SK-N-SH treated with all-trans-retinoic acid at 6 μM for 48 hours (cell line): ENCODE data around the gene CRYBA4.

ENCODE experiments used
- ATAC-seq: fragments of 200-7000 bp; cut with Tn5 transposase; 3 replicates; pipeline ENCODE4 v1.9.1; 2020; ENCODE audit warnings: mild to moderate bottlenecking, moderate library complexity
- ARNTL ChIP-seq: fragments of 450-650 bp; formaldehyde crosslinking; IDR thresholded peaks from 2 replicates; pipeline ENCODE4 v1.5.0; 2020; ENCODE audit warnings: low read depth, mild to moderate bottlenecking, moderate library complexity, borderline replicate concordance
- BACH2 ChIP-seq: fragments of 250-450 bp; sonication (Bioruptor Pico); IDR thresholded peaks from 2 replicates; pipeline ENCODE4 v1.9.0; 2021; ENCODE audit warnings: mild to moderate bottlenecking, borderline replicate concordance
- CSDC2 ChIP-seq: fragments of 250-450 bp; sonication (Bioruptor Pico); IDR thresholded peaks from 2 replicates; pipeline ENCODE4 v1.5.0; 2020; ENCODE audit warnings: mild to moderate bottlenecking, moderate library complexity
- ESRRG ChIP-seq: fragments of 250-450 bp; sonication (Bioruptor Pico); IDR thresholded peaks from 2 replicates; pipeline ENCODE4 v1.6.1; 2021; ENCODE audit warnings: mild to moderate bottlenecking
- GLIS3 ChIP-seq: fragments of 250-450 bp; sonication (Bioruptor Pico); IDR thresholded peaks from 2 replicates; pipeline ENCODE4 v1.5.0; 2020; ENCODE audit warnings: mild to moderate bottlenecking, moderate library complexity
- ISL1 ChIP-seq: fragments of 250-450 bp; sonication (Bioruptor Pico); IDR thresholded peaks from 2 replicates; pipeline ENCODE4 v2.1.2; 2022; ENCODE audit warnings: mild to moderate bottlenecking, moderate library complexity
- OSR1 ChIP-seq: fragments of 250-450 bp; sonication (Bioruptor Pico); IDR thresholded peaks from 2 replicates; pipeline ENCODE4 v1.8.0; 2022; ENCODE audit warnings: moderate library complexity, mild to moderate bottlenecking, inconsistent platforms
- PATZ1 ChIP-seq: fragments of 250-450 bp; sonication (Bioruptor Pico); IDR thresholded peaks from 2 replicates; pipeline ENCODE4 v1.8.0; 2020; ENCODE audit warnings: mild to moderate bottlenecking, moderate library complexity, borderline replicate concordance
- PPARA ChIP-seq: fragments of 250-450 bp; sonication (Bioruptor Pico); IDR thresholded peaks from 2 replicates; pipeline ENCODE4 v1.5.0; 2020; ENCODE audit warnings: mild to moderate bottlenecking, borderline replicate concordance
- RARB ChIP-seq: fragments of 250-450 bp; sonication (Bioruptor Pico); IDR thresholded peaks from 2 replicates; pipeline ENCODE4 v1.8.0; 2021; ENCODE audit warnings: mild to moderate bottlenecking, moderate library complexity
- SNAI2 ChIP-seq: fragments of 250-450 bp; sonication (Bioruptor Pico); IDR thresholded peaks from 2 replicates; pipeline ENCODE4 v1.5.0; 2020; ENCODE audit warnings: mild to moderate bottlenecking, moderate library complexity
- TCF4 ChIP-seq: fragments of 250-450 bp; sonication (Bioruptor Pico); IDR thresholded peaks from 2 replicates; pipeline ENCODE4 v1.8.0; 2021; ENCODE audit warnings: mild to moderate bottlenecking, moderate library complexity, borderline replicate concordance
- TOX ChIP-seq: fragments of 250-450 bp; sonication (Bioruptor Pico); IDR thresholded peaks from 2 replicates; pipeline ENCODE4 v1.8.0; 2021; ENCODE audit warnings: mild to moderate bottlenecking, moderate library complexity, borderline replicate concordance
- ZC3H10 ChIP-seq: fragments of 250-450 bp; sonication (Bioruptor Pico); IDR thresholded peaks from 2 replicates; pipeline ENCODE4 v1.5.1; 2021; ENCODE audit warnings: mild to moderate bottlenecking, moderate library complexity
- ZFP3 ChIP-seq: fragments of 250-450 bp; sonication (Bioruptor Pico); IDR thresholded peaks from 2 replicates; pipeline ENCODE4 v1.5.0; 2020; ENCODE audit warnings: mild to moderate bottlenecking, moderate library complexity
- ZFP30 ChIP-seq: fragments of 450-650 bp; formaldehyde crosslinking; IDR thresholded peaks from 2 replicates; pipeline ENCODE4 v1.5.0; 2022; ENCODE audit warnings: mild to moderate bottlenecking, moderate library complexity
- ZNF70 ChIP-seq: fragments of 450-650 bp; formaldehyde crosslinking; IDR thresholded peaks from 2 replicates; pipeline ENCODE4 v1.5.0; 2020; ENCODE audit warnings: mild to moderate bottlenecking, moderate library complexity
- ZNF8 ChIP-seq: fragments of 450-650 bp; formaldehyde crosslinking; IDR thresholded peaks from 2 replicates; pipeline ENCODE4 v1.5.0; 2020; ENCODE audit warnings: mild to moderate bottlenecking, moderate library complexity
- TF ChIP-seq, protein P1 (sequence below): fragments of 250-450 bp; sonication (Bioruptor Pico); IDR thresholded peaks from 2 replicates; pipeline ENCODE4 v1.5.1; 2021; ENCODE audit warnings: mild to moderate bottlenecking, moderate library complexity
- TF ChIP-seq, protein P2 (sequence below): fragments of 250-450 bp; sonication (Bioruptor Pico); IDR thresholded peaks from 2 replicates; pipeline ENCODE4 v1.5.1; 2020; ENCODE audit warnings: low read depth, mild to moderate bottlenecking, moderate library complexity
- TF ChIP-seq, protein P3 (sequence below): fragments of 250-450 bp; sonication (Bioruptor Pico); IDR thresholded peaks from 2 replicates; pipeline ENCODE4 v1.5.0; 2020; ENCODE audit warnings: mild to moderate bottlenecking, moderate library complexity

Gene CRYBA4

DNA sequence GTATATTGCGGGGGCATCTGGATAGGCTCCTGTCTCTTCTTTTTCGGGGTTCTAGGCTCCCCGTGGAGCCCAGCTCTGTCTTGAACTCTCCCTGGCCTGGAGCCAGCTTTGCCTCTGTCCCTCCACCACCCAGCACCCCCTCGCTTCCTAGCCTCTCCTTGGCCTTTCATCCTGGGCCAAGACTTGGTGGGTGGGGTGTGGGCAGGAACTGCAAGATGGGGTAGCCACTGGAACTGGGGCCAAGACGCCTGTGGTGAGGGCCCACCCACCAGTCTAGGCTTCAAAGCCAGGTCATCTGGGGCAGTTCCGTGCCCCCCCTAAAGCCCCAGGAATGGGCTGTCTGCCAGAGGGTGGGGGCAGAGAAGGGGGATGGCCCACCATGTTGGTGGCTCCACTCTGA is 2.3 kb upstream of the CRYBA4 start:
- ATAC-seq = no peak
- TF ChIP-seq, protein P1, sequence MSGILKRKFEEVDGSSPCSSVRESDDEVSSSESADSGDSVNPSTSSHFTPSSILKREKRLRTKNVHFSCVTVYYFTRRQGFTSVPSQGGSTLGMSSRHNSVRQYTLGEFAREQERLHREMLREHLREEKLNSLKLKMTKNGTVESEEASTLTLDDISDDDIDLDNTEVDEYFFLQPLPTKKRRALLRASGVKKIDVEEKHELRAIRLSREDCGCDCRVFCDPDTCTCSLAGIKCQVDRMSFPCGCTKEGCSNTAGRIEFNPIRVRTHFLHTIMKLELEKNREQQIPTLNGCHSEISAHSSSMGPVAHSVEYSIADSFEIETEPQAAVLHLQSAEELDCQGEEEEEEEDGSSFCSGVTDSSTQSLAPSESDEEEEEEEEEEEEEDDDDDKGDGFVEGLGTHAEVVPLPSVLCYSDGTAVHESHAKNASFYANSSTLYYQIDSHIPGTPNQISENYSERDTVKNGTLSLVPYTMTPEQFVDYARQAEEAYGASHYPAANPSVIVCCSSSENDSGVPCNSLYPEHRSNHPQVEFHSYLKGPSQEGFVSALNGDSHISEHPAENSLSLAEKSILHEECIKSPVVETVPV = no peak
- TF ChIP-seq OSR1 (CRISPR knock-in tag) (no peak), ZC3H10 (CRISPR knock-in tag) (no peak), ZFP30 (CRISPR knock-in tag) (no peak), ZFP3 (no peak), PATZ1 (CRISPR knock-in tag) (no peak), ARNTL (CRISPR knock-in tag) (no peak), PPARA (CRISPR knock-in tag) (no peak), BACH2 (CRISPR knock-in tag) (no peak), ISL1 (no peak), ZNF8 (no peak), ESRRG (CRISPR knock-in tag) (no peak), TCF4 (no peak), GLIS3 (CRISPR knock-in tag) (no peak)

DNA sequence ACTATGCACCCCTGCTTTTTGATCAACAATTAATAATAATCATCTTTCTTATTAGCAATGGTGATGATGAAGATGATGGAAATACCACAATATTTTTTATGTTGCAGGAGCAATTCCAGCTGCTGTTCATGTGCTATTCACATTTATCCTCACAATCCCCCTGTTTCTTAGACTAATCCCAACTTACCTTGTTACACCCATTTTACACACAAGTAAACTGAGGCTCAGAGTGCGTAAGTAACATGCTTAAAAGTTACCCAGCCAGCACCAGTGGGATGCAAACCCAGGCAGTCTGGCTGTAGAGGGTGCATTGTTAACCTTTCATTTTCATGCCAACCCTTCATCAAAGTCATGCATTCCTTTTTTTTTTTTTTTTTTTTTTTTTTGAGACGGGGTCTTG is 1.6 kb upstream of the CRYBA4 start:
- ATAC-seq = no peak
- TF ChIP-seq PPARA (CRISPR knock-in tag) = no peak
- TF ChIP-seq, protein P1 = no peak
- TF ChIP-seq RARB = no peak
- no peak for TF ChIP-seq ZFP30 (CRISPR knock-in tag)
- no peak for TF ChIP-seq ZC3H10 (CRISPR knock-in tag)
- TF ChIP-seq ARNTL (CRISPR knock-in tag) = no peak
- no peak for TF ChIP-seq ZNF70 (CRISPR knock-in tag)
- no peak for TF ChIP-seq OSR1 (CRISPR knock-in tag)
- no peak for TF ChIP-seq ZFP3
- no peak for TF ChIP-seq ISL1
- TF ChIP-seq, protein P2, sequence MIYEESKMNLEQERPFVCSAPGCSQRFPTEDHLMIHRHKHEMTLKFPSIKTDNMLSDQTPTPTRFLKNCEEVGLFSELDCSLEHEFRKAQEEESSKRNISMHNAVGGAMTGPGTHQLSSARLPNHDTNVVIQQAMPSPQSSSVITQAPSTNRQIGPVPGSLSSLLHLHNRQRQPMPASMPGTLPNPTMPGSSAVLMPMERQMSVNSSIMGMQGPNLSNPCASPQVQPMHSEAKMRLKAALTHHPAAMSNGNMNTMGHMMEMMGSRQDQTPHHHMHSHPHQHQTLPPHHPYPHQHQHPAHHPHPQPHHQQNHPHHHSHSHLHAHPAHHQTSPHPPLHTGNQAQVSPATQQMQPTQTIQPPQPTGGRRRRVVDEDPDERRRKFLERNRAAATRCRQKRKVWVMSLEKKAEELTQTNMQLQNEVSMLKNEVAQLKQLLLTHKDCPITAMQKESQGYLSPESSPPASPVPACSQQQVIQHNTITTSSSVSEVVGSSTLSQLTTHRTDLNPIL (CRISPR knock-in tag) = no peak
- no peak for TF ChIP-seq ZNF8
- TF ChIP-seq CSDC2 (CRISPR knock-in tag) = no peak
- no peak for TF ChIP-seq BACH2 (CRISPR knock-in tag)
- no peak for TF ChIP-seq SNAI2 (CRISPR knock-in tag)
- no peak for TF ChIP-seq PATZ1 (CRISPR knock-in tag)
- TF ChIP-seq TCF4 = no peak
- TF ChIP-seq, protein P3, sequence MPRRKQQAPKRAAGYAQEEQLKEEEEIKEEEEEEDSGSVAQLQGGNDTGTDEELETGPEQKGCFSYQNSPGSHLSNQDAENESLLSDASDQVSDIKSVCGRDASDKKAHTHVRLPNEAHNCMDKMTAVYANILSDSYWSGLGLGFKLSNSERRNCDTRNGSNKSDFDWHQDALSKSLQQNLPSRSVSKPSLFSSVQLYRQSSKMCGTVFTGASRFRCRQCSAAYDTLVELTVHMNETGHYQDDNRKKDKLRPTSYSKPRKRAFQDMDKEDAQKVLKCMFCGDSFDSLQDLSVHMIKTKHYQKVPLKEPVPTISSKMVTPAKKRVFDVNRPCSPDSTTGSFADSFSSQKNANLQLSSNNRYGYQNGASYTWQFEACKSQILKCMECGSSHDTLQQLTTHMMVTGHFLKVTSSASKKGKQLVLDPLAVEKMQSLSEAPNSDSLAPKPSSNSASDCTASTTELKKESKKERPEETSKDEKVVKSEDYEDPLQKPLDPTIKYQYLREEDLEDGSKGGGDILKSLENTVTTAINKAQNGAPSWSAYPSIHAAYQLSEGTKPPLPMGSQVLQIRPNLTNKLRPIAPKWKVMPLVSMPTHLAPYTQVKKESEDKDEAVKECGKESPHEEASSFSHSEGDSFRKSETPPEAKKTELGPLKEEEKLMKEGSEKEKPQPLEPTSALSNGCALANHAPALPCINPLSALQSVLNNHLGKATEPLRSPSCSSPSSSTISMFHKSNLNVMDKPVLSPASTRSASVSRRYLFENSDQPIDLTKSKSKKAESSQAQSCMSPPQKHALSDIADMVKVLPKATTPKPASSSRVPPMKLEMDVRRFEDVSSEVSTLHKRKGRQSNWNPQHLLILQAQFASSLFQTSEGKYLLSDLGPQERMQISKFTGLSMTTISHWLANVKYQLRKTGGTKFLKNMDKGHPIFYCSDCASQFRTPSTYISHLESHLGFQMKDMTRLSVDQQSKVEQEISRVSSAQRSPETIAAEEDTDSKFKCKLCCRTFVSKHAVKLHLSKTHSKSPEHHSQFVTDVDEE (CRISPR knock-in tag) = no peak

- ATAC-seq = no peak
- TF ChIP-seq ZC3H10 (CRISPR knock-in tag) (no peak), TOX (CRISPR knock-in tag) (no peak), GLIS3 (CRISPR knock-in tag) (no peak), ESRRG (CRISPR knock-in tag) (no peak)
- TF ChIP-seq, protein P3 (CRISPR knock-in tag) = no peak
Measured at GRCh38 chr22:26623984-26624383, 2.2 kb downstream of the CRYBA4 start.
